Caco-2 (cell line): ENCODE results near the gene KDM2B. TPM values are rescaled to one million over a fixed set of nuclear protein-coding genes. Genes with fewer than 3 reads are reported as not detected.

Source experiments
- BruUV-seq: library from RNA; stranded (reverse); fragments of 400-500 nt; replicated peaks from 2 replicates; lab custom pipeline; 2021; lab: Mats Ljungman, UMichigan
- CTCF ChIA-PET: fragments of 300-600 bp; sonication (Branson Sonifier 250); formaldehyde crosslinking; loops from one replicate; lab custom pipeline; 2022; ENCODE audit warnings: antibody characterized with exemption; lab: Charles Lee
- POLR2A ChIA-PET: fragments of 300-600 bp; sonication (Branson Sonifier 250); formaldehyde crosslinking; loops from one replicate; lab custom pipeline; 2022; ENCODE audit warnings: antibody characterized with exemption; lab: Charles Lee
- DNase-seq, 2 experiments: peaks; one replicate each; pipeline versions ENCODE4 v3.0.0 to v3.0.0-alpha.2; 2020 to 2022
- H3K27me3 ChIP-seq: replicated peaks from 2 replicates; pipeline ENCODE4 v1.6.0; 2011; ENCODE audit warnings: low read length; ENCODE audit not compliant: control insufficient read depth, insufficient read depth
- H3K36me3 ChIP-seq: 2 replicates; pipeline ENCODE4 v1.5.1; 2011; ENCODE audit warnings: low read length; ENCODE audit not compliant: control insufficient read depth, insufficient read depth
- H3K4me1 ChIP-seq: fragments of 250-450 bp; sonication (Bioruptor Pico); 2 replicates; pipeline ENCODE4 v1.5.1; 2020; ENCODE audit warnings: mild to moderate bottlenecking
- H3K4me3 ChIP-seq: 2 replicates; pipeline ENCODE4 v1.5.1; 2011; ENCODE audit warnings: low read depth, mild to moderate bottlenecking, control low read depth, low read length
- H3K9me3 ChIP-seq: fragments of 250-450 bp; sonication (Bioruptor Pico); 2 replicates; pipeline ENCODE4 v1.5.1; 2020; ENCODE audit warnings: mild to moderate bottlenecking, moderate library complexity
- H3K27ac Mint-ChIP-seq: one replicate; pipeline ENCODE4 v1.8.0; 2022; ENCODE audit warnings: mixed read lengths; ENCODE audit not compliant: unreplicated experiment
- H3K27me3 Mint-ChIP-seq: one replicate; pipeline ENCODE4 v1.8.0; 2022; ENCODE audit warnings: mixed read lengths; ENCODE audit not compliant: insufficient read depth, unreplicated experiment
- H3K36me3 Mint-ChIP-seq: one replicate; pipeline ENCODE4 v1.8.0; 2022; ENCODE audit warnings: mild to moderate bottlenecking, mixed read lengths; ENCODE audit not compliant: insufficient read depth, unreplicated experiment
- H3K4me1 Mint-ChIP-seq: one replicate; pipeline ENCODE4 v1.8.0; 2022; ENCODE audit warnings: low read depth, mixed read lengths; ENCODE audit not compliant: unreplicated experiment
- H3K4me3 Mint-ChIP-seq: one replicate; pipeline ENCODE4 v1.8.0; 2022; ENCODE audit warnings: mild to moderate bottlenecking, moderate library complexity, mixed read lengths; ENCODE audit not compliant: unreplicated experiment
- H3K9me3 Mint-ChIP-seq: one replicate; pipeline ENCODE4 v1.8.0; 2022; ENCODE audit warnings: mixed read lengths; ENCODE audit not compliant: unreplicated experiment
- intact Hi-C: fragments of 100-400 bp; cut with micrococcal nuclease; formaldehyde crosslinking; loops from one replicate; pipeline ENCODE4 v1.10.0; 2022; ENCODE audit not compliant: unreplicated experiment
- total RNA-seq: library from RNA; stranded (reverse); gene quantifications from 2 replicates; pipeline ENCODE4 v1.2.3, GENCODE V29; 2022
- TF ChIP-seq, protein P1 (sequence below), 2 experiments: fragments of 200-600 bp in 1 of 2; IDR thresholded peaks; 1 replicate in 1 of 2; 2 replicates in 1 of 2; pipeline versions ENCODE4 v1.5.1 to v1.8.0; 2011 to 2022; ENCODE audit warnings: antibody characterized with exemption in 1 of 2, control low read depth in 1 of 2, inconsistent platforms in 1 of 2, low read depth in 1 of 2, low read length in 1 of 2, mild to moderate bottlenecking in 1 of 2, moderate library complexity in 1 of 2; ENCODE audit not compliant: insufficient read depth in 1 of 2, severe bottlenecking in 1 of 2, unreplicated experiment in 1 of 2

Gene KDM2B
- total RNA-seq, 1 experiment from 2014 or later = 48.4 TPM

DNA sequence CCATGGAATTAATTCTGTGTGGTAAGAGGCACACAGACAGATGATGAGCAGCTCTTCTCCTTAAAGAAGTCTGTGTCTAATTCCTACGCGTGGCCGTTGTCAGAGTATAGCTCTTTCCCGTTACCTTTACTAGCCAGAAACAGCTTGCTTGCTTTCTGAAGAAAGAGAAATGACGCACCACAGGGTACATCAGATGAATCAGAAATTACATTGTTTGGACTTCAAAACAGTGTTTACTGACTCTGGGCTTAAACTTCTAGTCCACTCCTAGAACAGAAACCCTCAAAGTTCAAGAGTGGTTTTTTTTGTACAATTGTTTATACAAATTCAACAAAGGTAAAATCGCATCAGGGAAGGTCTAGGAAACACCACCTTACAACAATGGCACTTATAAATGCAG, 151.9 kb downstream of the KDM2B start:
- TF ChIP-seq, protein P1, sequence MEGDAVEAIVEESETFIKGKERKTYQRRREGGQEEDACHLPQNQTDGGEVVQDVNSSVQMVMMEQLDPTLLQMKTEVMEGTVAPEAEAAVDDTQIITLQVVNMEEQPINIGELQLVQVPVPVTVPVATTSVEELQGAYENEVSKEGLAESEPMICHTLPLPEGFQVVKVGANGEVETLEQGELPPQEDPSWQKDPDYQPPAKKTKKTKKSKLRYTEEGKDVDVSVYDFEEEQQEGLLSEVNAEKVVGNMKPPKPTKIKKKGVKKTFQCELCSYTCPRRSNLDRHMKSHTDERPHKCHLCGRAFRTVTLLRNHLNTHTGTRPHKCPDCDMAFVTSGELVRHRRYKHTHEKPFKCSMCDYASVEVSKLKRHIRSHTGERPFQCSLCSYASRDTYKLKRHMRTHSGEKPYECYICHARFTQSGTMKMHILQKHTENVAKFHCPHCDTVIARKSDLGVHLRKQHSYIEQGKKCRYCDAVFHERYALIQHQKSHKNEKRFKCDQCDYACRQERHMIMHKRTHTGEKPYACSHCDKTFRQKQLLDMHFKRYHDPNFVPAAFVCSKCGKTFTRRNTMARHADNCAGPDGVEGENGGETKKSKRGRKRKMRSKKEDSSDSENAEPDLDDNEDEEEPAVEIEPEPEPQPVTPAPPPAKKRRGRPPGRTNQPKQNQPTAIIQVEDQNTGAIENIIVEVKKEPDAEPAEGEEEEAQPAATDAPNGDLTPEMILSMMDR (IDR thresholded peaks at IDR 0.05; ENCODE audit: insufficient read depth in 1 of 2, low read depth in 1 of 2, low read length in 1 of 2, severe bottlenecking in 1 of 2, unreplicated experiment in 1 of 2) = no peak
- Histone ChIP-seq H3K27me3 (no peaks in the 10 kb centered on the region), H3K4me3 (no peak overlapping the region), H3K36me3 (peaks cover 5% of the 10 kb centered on the region), H3K4me1 (no peaks in the 10 kb centered on the region), H3K9me3 (no peaks in the 10 kb centered on the region)
- no peak overlapping the region for H3K4me3 Mint-ChIP-seq
- H3K9me3 Mint-ChIP-seq = no peaks in the 10 kb centered on the region
- no peak overlapping the region for H3K27ac Mint-ChIP-seq
- intact Hi-C loops = no loop called here
- CTCF ChIA-PET = no interaction called here
- DNase-seq = no peak
- no TSS peak for BruUV-seq
- H3K36me3 Mint-ChIP-seq = peaks cover 100% of the 10 kb centered on the region
- POLR2A ChIA-PET = no interaction called here
- no peaks in the 10 kb centered on the region for H3K4me1 Mint-ChIP-seq
- no peaks in the 10 kb centered on the region for H3K27me3 Mint-ChIP-seq

DNA sequence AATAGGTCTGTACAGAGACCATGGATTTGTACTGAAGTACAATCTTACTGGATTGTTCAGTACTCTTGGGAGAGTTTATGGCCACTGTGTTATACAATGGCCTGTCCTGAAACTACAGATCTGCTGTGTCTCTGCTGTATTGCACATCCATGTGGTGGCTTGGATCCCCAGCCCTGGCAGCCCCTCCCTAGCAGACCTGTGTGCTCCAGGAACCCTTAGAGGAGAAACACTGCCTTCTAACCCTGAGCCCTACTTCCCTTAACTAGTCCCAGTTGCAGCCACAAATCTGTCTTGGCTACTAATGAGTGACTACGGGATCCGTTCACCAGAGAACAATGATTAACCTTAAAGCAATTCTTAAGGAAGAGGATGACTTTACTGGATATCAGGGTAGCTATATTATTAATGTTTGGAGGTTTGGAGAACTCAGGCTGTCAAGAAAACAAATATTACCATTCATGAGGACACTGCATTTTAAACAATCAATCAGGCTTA, 153.2 kb downstream of the KDM2B start:
- Mint-ChIP-seq H3K36me3 (peaks cover 98% of the 10 kb centered on the region), H3K27me3 (no peaks in the 10 kb centered on the region), H3K9me3 (no peaks in the 10 kb centered on the region), H3K4me3 (no peak overlapping the region), H3K27ac (no peak overlapping the region), H3K4me1 (no peaks in the 10 kb centered on the region)
- no TSS peak for BruUV-seq
- Histone ChIP-seq H3K36me3 (peaks cover 4% of the 10 kb centered on the region), H3K4me1 (no peaks in the 10 kb centered on the region), H3K4me3 (no peak overlapping the region), H3K27me3 (no peaks in the 10 kb centered on the region), H3K9me3 (no peaks in the 10 kb centered on the region)
- CTCF ChIA-PET = no interaction called here
- DNase-seq = no peak
- POLR2A ChIA-PET = no interaction called here
- TF ChIP-seq, protein P1 (IDR thresholded peaks at IDR 0.05; ENCODE audit: insufficient read depth in 1 of 2, low read depth in 1 of 2, low read length in 1 of 2, severe bottlenecking in 1 of 2, unreplicated experiment in 1 of 2) = no peak
- intact Hi-C loops = no loop called here

DNA sequence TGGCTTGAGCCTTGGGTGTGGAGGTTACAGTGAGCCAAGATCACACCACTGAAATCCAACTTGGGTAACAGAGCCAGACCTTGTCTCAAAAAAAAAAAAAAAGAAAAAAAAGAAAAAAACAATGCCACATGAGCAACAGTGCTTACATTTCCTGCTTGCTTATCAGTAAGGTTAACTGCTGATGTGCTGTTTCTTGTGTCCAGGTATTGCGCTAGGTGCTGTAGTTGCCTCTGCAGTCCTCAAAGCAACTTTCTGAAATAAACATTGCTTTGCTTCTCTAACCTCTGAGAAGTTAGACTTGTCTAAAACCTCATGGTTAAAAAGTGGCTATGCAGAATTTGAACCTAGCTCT, 156.2 kb downstream of the KDM2B start:
- no peaks in the 10 kb centered on the region for H3K27me3 ChIP-seq
- no peak overlapping the region for H3K27ac Mint-ChIP-seq
- H3K27me3 Mint-ChIP-seq = no peaks in the 10 kb centered on the region
- H3K9me3 Mint-ChIP-seq = no peaks in the 10 kb centered on the region
- POLR2A ChIA-PET = no interaction called here
- H3K4me3 ChIP-seq = no peak overlapping the region
- TF ChIP-seq, protein P1 (IDR thresholded peaks at IDR 0.05; ENCODE audit: insufficient read depth in 1 of 2, low read depth in 1 of 2, low read length in 1 of 2, severe bottlenecking in 1 of 2, unreplicated experiment in 1 of 2) = no peak
- H3K36me3 ChIP-seq = peaks cover 4% of the 10 kb centered on the region
- peaks cover 96% of the 10 kb centered on the region for H3K36me3 Mint-ChIP-seq
- no TSS peak for BruUV-seq
- H3K9me3 ChIP-seq = no peaks in the 10 kb centered on the region
- no peaks in the 10 kb centered on the region for H3K4me1 ChIP-seq
- CTCF ChIA-PET = interaction anchor here (1.2 kb wide), 1 partner anchor 18 kb away, joined by 3 read pairs; no protein-coding TSS in a partner anchor
- DNase-seq = no peak
- intact Hi-C loops = no loop called here
- no peaks in the 10 kb centered on the region for H3K4me1 Mint-ChIP-seq
- no peak overlapping the region for H3K4me3 Mint-ChIP-seq
